Testis (tissue), 2 donors: Measurements from ENCODE around the gene PFKL.

Experiments
- CTCF ChIP-seq, 3 experiments: fragments of 450-650 bp in 2 of 3; fragments of 200-600 bp in 1 of 3; sonication (generic) in 1 of 3; IDR thresholded peaks; one replicate each; pipeline ENCODE4 v1.5.1; 2016 to 2019; ENCODE audit warnings: antibody characterized with exemption in 3 of 3, mild to moderate bottlenecking in 2 of 3, moderate library complexity in 1 of 3
- POLR2A ChIP-seq: fragments of 450-650 bp; IDR thresholded peaks from one replicate; pipeline ENCODE4 v1.6.1; 2017; ENCODE audit warnings: antibody characterized with exemption, mild to moderate bottlenecking, moderate library complexity

GRCh38 chr21:44285138-44285992, 14.5 kb upstream of the PFKL start, which contains the start of gene AIRE:
- no peak for TF ChIP-seq CTCF (IDR thresholded peaks at IDR 0.05)
- no peak for TF ChIP-seq POLR2A
